GM21528 (cell line): Measurements from ENCODE around the gene FAM163A.

ENCODE experiments used
- ATAC-seq: cut with Tn5 transposase; IDR thresholded peaks from one replicate; pipeline ENCODE4 v1.9.1; 2021; ENCODE audit warnings: mild to moderate bottlenecking, moderate library complexity; ENCODE audit not compliant: unreplicated experiment, low FRiP score

Gene FAM163A

DNA sequence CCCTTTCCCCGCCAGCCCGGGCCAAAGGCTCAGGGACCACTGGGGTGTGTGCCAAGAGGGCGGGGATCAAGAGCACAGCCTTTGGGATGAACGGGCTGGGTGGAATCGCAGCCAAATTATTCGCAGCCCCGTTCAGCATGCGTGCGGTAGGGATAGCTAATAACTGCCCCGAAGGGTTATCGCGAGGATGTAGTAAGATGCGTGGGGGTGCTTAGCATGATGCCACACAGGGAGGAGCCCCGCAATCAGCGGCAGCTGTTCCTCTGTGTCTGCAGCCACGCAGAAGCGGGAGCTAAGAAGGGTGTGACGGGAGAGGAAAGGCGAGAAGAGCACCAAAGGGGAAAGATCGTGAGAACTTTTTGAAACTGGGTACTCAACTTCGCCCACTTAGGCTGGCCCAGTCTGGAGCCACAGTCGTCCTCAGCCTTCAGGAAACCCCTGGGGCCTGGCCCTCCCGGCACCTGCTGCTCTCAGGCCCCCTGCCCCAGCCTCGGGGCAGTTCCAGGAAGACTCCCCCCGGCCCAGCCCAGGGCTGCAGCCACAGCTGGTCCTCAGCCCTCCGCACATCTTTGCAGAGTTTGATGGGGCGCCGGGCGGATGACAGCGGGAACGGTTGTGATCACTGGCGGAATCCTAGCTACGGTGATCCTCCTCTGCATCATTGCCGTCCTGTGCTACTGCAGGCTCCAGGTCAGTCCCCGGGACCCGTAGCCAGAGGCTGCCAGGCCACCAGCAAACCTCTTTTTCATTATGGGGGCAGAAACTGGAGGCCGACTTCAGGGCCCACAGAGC is 69.6 kb downstream of the FAM163A start:
- ATAC-seq: no peak

- ATAC-seq: no peak
Measured at GRCh38 chr1:179813626-179814545, 70.8 kb downstream of the FAM163A start.

- no peak for ATAC-seq
Measured at GRCh38 chr1:179814546-179814838, 71.4 kb downstream of the FAM163A start.

GRCh38 chr1:179815641-179816040 is 72.5 kb downstream of the FAM163A start:
- no peak for ATAC-seq

- no peak for ATAC-seq
Measured at GRCh38 chr1:179816196-179816960, 73.3 kb downstream of the FAM163A start.

DNA sequence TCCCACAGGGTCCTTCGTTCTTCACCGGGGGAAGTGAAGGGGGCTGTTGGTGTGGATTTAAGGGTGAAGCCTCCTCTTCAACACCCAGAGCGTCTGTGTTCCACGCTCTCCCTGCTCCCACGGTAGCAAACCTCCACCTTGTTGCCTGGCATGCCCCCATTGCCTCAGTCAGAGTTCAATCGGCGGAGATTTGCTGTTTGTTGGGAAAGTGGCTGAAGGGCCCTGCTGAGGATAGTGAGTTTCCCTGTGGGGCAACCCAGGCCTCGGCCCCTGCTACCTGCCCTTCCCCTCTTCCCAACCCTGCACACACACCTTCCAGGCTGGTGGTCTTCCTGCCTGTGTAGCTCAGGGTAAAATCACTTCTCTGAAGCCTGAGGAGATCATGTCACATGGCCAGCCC is 74.0 kb downstream of the FAM163A start:
- ATAC-seq: no peak

DNA sequence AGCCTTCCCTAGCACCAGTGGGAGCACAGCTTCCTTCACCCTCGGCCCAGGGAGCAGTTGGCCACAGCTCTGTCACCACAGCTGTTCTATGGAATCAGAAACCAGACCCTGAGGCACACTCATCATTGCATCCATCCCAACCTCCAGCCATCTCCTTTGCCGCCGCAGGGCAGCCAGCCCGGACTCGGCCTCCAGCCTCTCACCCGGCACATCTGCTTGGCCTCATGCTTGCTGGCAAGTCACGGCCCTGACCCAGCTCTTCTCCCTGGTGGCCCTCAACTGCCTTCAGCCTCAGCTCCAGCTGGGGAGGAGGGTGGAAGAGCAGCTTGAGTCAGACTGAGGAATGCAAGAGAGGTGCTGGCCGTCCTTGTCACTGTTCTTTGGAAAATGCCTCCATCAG is 74.7 kb downstream of the FAM163A start:
- no peak for ATAC-seq

DNA sequence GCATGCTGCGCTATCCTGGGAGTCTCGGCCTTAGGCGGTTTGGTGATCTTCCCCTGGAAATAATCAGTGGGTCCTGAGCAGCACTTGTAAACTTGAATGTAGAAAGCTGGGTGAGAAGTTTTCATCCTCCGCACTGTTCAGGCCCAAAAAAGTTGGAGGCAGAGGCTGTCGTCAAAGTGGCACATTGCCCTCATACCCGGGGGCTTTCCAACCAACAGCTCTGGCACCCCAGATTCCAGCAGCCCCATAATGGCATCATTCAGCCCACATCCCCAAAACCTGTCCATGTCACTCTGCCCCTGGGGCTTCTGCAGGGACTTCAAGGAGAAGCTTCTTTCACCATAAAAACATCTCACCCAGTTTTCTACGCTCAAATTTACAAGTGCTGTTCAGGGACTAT is 75.2 kb downstream of the FAM163A start:
- no peak for ATAC-seq

DNA sequence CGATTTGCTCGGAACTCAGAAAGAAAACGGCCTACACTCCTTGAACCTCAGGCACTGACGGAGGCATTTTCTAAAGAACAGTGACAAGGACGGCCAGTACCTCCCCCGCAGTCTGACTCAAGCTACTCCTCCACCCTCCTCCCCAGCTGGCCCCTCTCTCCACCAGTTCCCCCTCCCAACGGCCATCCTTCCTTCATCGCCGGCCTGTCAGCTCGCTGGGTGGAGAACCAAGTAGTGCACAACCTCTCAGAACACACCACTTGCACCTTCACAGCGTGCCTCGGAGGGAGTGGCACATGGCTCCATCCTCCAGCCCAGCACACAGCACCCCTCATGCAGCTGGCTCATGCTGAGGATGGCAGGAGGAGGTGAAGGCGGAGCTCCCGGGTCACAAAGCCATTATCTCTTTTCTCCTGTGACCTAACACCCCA is 75.7 kb downstream of the FAM163A start:
- no peak for ATAC-seq

GRCh38 chr1:179820226-179820970 is 77.3 kb downstream of the FAM163A start:
- no peak for ATAC-seq

- ATAC-seq: no peak
Measured at GRCh38 chr1:179821524-179821923, 78.4 kb downstream of the FAM163A start.

- ATAC-seq: no peak
Measured at GRCh38 chr1:179822065-179822464, 79.0 kb downstream of the FAM163A start.

DNA sequence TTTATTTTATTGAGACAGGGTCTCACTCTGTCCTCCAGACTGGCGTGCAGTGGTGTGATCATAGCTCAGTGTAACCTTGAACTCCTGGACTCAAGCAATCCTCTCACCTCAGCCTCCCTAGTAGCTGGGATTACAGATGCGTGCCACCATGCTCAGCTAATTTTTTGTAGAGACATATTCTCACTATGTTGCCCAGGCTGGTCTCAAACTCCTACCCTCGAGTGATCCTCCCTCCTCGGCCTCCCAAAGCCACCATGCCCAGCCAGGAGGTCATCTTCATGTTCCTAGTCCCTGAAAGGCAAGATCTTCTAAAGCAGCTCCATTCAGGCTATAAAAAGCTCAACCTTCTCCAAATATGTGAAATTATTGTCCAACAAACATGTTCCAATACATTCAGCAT is 80.6 kb downstream of the FAM163A start:
- ATAC-seq: no peak

GRCh38 chr1:179824265-179824664 is 81.2 kb downstream of the FAM163A start:
- no peak for ATAC-seq

DNA sequence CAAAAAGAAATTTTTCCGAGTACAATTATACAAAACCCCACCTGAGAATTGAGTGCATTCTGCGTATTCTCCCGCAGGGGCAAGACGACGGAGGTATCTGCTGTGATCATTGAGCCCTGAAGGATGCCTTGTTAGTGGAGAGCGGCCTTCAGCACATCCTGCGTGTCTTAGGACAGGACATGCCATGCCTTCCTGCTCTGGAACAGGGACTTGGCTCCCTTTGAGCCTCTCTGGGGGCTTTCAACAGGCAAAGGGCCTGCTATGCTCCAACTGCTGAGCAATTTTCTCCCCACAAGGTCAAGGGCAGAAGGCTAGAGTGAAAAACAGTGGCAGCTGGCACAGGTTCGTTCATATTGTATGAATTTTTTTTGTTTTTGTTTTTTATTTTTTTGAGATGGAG is 82.1 kb downstream of the FAM163A start:
- ATAC-seq: no peak

GRCh38 chr1:179825798-179826460 is 82.8 kb downstream of the FAM163A start:
- no peak for ATAC-seq

GRCh38 chr1:179826626-179827280 is 83.7 kb downstream of the FAM163A start:
- ATAC-seq: no peak

DNA sequence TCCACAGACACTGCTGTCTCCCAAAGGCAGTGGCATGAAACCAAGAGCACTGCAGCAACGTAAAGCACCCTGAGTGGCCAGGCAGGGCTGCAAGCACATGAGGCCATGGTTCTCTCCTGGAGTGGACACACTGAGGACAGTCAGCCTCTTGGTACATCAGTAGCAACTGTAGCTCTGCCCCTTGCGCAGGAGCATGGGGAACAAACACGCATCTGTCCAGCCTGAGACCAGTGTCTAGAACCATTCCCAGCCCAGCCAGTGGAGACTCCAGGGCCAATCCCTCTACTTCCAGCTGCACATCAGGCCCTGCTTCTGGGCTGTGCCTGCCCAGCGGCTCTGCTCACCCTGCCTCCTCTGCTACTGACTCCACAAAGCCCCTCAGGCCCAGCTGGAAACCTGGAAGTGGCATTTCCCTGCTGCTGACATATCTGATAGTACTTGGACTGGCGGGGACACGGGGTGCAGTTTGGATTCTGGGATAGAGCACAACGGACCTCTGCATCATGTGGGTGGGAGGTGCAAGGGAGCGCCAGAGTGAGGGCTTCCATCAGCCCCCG is 85.5 kb downstream of the FAM163A start:
- no peak for ATAC-seq

- ATAC-seq: no peak
Measured at GRCh38 chr1:179831225-179831624, 88.1 kb downstream of the FAM163A start.
